HG02588 (cell line): ENCODE measurements around the gene KLK10.

Experiments used
- ATAC-seq: cut with Tn5 transposase; IDR thresholded peaks from one replicate; pipeline ENCODE4 v1.9.1; 2021; ENCODE audit warnings: mild to moderate bottlenecking, moderate library complexity; ENCODE audit not compliant: unreplicated experiment

KLK10 gene, protein sequence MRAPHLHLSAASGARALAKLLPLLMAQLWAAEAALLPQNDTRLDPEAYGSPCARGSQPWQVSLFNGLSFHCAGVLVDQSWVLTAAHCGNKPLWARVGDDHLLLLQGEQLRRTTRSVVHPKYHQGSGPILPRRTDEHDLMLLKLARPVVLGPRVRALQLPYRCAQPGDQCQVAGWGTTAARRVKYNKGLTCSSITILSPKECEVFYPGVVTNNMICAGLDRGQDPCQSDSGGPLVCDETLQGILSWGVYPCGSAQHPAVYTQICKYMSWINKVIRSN

DNA sequence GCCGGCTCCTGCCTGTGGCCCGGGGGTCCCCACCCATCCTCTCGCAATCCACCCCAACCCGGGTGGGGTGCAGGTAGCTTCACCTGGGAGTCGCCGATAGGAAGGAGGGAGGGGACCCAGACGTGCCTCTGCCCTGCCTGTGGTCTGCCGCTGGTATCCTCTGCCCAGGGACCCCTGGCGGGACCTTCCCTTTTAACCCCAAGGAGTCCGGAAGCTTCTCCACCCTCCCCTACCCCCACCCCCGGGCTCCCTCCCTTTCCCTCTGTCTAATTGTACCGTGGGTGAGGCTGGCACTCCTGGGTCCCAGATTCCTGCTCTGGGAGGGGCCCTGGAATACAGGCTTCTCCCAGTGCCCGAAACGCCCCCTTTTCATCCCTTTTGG lies at the start of gene KLK10:
Gene KLK10, minus strand, starts transcription at position 166 of the 382 bp plus-strand sequence. CDS start 579 bp downstream, outside the sequence.
- ATAC-seq, result no peak

DNA sequence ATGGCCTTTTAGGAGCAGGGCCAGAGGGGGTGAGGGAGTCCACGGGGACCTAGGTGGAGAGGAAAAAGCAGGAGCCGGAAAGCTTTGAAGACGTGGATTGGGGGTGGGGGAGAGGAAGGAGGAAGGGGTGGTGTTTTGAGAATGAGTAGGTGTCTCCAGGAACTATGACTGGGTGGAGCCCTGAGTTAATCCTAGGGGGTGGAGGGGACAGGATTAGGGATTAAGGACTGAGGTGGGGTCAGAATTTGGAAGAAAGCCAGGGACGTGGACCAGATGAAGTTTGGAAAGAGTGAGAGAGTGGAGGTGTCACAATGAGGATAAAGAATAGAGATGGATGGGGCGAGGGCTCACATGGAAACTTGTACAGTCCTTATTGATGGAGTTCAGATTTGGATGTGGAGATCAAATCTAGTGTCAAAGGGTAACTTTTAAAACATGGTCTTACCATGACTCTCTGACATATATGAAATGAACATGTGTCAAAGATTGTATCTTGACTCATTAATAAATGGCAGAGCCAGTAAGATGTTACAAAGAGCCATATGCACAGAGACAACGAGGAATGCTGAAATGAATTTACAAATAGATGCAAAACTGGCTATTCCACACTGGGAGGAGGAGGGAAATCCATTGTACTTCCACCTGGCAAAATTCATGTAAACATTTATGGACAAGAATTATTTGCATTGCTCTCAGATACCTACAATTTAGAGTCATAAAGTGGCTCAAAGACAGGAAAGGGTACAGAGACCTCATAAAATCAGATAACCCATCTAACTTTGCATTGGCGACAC lies 47.1 kb upstream of the KLK10 start:
- no peak for ATAC-seq

DNA sequence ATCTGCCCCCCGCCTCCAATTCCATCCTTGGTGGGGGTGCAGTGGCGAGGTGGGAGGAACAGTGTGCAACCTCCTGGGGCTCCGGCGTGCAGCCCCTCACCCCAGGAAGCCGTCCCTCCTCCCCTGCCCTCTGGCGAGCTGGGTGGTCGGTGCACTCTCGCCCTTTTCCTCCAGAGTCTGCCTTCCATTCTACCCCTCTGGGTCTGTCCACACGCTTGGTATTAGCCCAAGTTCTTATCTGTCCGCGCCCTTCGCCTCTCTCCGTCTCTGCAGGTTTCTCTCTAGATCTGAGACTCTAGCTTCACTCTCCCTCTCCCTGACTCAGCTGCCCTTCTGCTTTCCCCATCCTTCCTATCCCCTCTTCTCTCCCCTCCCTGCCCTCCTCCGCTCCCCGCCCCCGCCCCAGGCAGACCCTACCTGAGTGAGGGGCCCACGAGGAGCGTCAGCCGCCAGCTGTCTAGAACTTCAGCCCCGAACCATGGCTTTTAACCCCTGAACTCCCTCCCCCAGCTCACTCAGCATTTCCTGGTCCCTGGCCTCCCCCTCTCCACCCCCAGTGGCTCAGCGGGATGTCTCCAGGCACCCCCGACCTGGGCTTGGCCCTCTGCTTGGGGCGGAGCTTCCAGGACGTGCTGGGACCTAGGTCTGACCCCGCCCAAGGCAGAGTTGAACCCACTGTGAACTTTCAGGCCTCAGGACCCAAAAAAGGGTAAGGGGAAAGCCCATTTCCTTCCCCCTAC lies 45.9 kb upstream of the KLK10 start:
- ATAC-seq, result no peak

DNA sequence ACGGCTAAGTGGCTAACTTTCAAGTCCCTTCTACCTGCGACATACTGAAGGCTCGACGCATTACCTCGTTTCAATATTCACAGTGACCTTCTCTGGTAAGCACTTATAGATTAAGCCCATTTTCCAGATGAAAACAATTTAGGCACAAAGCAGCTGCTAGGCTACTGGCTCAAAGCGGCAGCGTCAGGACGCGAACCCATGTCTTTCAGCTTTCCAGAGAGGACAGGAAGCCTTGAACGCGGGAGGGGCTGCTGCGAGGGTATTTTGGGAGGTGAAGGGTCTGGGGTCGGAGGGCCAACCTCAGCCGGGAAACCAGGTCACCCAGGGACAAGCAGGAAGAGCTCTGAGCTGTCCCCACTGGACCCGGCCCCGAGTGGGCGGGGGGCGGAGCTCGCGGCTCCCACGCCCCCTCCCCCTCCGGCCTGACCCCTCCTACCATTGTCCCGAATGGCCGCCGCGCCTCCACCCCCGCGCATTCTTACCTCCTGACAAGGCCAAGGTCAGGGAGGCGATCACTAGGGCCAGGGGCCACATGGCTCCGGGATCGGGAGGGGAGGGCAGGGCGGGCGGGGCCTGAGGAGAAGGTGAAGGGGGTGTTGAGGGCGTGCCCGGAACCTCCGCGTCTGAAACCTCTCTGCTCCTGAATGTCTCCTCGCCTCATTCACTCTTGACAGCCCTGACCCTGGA lies 45.2 kb upstream of the KLK10 start, which contains the start of gene KLK13:
Gene KLK13, minus strand, starts transcription at position 559 of the 687 bp plus-strand sequence. Its CDS starts 25 bp downstream, at position 534.
- ATAC-seq, result no peak

DNA sequence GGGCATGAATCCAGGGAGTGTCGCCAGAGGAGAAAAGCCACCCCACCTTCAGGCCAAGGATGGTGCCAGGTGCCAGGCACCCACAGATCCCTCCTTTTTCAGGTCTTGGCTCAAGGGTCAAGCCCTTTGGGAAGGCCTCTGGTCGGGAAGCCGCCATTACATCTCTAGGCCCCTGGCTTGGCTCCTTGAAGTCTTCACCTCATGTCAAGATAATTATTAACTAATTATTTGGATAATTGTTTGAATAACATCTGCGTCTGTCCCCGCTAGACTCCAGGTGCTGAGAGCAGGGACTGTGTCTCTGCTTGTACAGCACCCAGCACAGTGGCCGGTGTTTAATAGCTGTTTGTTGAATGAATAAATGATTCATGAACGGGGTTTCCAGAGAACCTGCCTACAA lies 44.2 kb upstream of the KLK10 start:
- no peak for ATAC-seq

DNA sequence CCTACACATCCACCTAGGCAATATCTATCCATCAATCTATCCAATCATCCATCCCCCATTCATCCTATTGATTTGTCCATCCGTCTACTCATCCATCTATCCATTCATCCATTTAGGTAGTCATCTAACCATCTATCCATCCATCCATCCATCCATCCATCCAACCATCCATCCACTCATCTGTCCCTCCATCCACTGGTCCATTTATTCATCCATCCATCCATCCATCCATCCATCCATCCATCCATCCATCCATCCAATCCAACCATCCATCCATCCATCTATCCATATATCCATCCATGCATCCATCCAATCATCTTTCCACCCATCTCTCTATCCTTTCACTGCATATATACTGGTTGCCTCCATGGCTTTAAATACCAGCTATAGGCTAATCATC lies 41.5 kb upstream of the KLK10 start:
- no peak for ATAC-seq

DNA sequence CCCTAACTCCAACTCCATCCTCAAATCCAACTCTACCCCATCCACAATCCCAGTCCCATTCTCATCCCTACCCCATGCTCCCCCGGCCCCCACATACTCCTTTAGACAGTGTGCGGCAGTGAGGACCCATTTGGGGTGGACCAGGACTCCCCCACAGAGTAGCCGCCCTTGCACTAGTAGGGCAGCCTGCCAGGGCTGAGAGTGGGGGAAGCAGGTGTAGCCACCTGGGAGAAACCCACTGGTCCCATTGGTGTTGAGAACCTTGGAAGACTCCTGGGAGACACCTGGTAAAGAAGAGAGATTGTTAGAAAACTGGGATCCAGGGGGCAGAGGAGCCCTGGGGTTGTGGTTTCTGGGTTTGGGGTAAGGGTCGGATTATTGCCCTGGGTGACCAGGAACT lies 40.8 kb upstream of the KLK10 start:
- no peak for ATAC-seq

DNA sequence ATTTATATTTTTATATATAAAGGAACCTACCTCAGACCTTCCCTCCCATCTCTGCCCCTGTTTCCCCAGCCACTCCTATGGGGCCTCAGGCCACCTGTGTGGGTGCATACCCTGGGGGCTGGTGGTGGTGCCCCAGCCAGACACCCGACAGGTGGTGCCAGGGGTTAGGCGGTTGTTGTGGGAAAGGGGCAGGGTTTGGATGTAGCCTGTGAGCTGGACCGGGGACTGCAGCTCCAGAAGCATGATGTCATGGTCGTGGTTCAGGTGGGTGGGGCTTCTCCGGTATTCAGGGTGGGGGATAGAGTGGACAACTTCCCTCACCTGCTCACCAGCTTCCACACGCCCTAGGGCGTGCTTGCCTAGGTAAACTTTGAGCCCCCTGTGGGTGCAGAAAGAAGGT lies 40.2 kb upstream of the KLK10 start:
- no peak for ATAC-seq

DNA sequence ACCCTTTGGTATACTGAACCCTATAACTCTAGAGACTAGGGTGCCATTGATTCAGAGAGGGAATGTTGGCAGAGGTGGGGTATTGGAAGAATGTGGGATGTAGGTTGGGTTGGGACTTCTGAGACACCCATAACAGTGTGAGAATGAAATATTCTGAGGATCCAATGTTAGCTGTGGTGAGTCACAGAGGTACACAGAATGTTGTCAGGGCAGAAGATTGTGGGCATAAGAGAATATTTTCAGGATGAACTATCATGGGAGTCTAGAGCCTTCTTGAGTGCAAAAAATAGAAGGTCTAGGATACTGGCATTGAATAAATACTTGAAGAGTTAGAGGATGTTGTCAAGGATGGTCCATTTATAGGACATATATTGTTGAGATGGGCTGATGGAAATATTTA lies 36.4 kb upstream of the KLK10 start:
- ATAC-seq, result no peak

DNA sequence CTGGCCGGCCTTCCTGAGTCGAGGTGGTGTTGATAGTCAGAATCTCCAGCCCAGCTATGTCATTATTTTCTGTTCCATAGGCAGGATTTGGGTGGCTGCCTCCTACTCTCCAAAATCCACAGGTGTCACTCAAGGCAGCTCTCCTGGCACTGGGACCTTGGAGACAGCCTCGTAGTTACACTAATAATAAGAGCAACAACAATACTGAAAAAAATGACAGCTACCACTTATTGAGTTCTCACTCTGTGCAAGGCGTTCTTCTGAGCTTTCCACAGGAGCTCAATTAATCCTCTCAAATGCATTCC lies 27.5 kb upstream of the KLK10 start:
- no peak for ATAC-seq

DNA sequence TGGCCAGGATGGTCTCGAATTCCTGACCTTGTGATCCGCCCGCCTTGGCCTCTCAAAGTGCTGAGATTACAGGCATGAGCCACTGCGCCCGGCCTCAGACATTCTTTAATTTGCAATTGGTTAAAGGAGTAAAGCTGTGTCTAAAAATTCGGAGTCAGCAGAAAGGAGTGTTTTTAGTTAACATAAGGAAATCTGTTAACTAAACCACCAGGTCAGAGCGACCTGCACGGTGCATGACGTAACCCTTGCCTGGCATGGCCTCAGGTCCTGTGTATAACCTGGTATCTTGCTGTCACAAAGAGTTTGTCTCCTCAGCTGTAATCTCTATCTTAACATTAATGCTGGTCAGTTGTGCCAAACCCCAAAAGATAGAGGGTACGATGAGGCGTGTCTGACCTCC lies 24.8 kb upstream of the KLK10 start:
- no peak for ATAC-seq

DNA sequence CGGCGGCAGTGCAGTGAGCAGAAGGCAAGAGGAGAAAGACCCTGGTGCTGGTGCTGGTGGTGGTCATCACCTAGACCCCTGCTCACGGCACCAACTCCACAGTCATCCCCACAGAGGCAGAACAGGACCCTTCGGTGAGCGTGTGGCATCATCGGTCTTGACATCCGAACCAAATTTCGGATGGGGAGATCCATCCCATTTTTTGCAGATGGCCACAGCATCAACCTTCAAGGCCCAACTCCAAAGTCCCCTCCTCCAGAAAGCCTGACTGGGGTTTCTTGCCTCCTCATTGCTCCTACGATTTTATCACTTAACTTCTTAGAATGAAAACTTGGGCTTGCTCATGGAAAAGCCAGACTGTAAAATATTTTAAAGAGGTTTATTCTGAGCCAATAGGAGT lies 24.0 kb upstream of the KLK10 start:
- no peak for ATAC-seq

DNA sequence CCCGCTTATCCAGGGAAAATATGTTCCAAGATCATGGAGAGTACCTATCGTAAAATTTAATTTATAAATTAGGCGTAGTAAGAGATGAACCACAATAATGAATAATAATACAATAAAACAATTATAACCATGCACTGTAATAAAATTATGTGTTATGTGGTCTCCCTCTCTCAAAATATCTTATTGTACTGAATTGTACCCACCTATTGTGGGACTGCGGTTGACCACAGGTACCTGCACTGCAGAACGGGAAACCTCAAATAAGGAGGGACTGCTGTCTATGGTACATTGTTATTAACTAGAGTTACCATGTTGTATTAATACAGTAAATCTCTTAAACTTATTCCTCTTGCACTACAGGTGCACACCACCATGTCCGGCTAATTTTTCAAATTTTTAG lies 20.6 kb upstream of the KLK10 start:
- no peak for ATAC-seq

DNA sequence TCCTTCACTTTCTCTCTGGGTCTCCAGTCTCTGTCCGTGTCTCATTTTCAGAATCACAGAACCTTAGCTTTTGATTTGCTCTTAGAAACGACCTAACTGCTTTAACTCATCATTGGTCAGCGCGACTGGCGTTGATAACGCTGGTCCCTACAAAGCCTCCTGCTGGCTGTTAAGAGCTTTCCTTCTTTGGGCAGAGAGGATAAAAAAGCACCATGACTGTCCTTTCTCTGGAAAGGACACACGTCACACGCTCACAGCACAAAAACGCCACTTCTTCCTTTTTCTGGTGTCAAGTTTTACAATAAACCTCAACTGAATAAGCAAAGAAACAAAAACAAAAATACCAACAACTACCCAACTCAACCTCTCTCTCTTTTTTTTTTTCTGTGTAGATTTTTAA lies 17.0 kb upstream of the KLK10 start:
- ATAC-seq, result no peak

DNA sequence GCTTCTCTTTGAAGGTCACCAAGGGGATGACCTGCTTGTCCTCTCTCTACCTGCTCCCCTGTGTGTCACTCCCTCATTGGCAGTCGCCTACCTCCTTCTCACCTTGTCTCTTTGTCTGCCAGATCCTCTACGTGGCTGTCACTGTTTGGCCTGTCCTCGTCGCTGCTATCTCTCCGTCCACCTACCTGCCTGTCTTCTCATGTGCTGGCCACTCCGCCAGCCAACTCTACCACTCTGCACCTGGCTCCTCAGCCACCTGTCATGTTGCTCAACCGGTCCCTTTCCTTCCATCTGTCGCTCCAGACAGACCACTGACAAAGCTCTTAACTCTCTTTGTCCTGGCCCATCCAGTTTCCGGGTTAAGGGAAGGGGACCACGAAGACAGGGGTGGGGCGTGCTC lies 15.2 kb upstream of the KLK10 start, which contains the start of gene KLK12:
Gene KLK12, minus strand, starts transcription at position 299 of the 400 bp plus-strand sequence. CDS start 381 bp downstream, outside the sequence.
- ATAC-seq, result no peak

DNA sequence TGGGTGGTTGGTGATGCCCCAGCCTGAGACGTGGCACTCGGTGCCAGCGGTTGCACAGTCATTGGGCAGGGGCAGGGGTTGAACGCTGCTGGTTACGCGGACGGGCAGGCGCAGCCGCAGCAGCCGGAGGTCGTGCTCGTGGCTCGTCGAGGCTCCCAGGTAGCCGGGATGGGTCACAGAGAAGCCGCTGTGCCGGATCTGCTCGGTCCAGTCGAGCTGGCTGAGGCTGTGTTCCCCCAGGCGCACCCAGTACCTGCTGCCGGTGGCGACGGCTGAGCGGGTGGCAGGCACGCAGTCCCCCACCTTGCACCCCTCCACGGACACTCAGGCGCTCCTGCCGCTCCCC lies 12.3 kb upstream of the KLK10 start:
- ATAC-seq, result no peak

DNA sequence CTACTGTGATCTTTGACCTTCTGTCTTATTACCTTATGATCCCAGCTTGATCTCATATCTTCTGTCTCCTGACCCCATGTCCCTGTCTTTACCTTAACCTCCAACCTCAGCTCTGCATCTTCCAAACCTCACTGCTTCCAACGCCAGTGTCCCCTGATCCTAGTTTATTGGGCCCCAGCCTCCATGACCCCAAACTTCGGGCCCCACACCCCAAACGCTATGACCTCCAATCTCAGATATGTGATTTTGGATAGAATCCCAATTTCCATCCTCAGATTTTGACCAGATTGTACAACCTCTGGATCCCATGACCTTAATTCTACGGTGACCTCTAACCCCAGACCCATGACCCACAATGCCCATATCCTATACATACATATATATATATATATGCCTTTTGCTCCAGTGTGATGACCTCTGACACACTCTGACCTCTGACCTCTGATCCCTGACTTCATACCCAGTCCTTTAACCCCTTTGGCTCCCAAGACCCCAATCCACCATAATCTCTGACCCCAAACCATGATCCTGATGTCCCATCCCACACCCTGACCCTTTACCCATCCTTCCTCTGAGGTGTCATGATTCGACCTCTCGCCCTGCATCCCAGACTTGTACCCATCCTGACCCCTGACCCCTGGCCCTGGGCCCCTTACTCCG lies 11.8 kb upstream of the KLK10 start:
- no peak for ATAC-seq

DNA sequence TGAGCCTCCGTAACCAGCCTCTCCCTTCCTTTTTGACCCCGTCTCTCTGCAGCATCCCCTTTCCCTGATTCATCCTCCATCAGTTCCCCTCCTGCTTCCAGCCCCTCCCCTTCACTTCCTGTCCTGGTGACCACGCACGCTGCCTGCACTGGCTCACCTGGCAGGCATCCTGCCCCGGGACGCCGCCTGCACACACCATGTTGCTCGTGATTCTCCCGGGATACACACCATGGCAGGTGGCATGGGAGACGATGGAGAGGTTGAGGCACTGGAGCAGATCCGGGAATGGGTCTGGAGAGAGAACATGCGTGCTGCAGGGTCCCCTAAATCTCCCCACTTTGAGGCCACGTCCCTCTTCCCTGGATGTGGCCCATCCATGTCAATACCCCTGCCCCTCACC lies 11.1 kb upstream of the KLK10 start:
- ATAC-seq, result no peak

DNA sequence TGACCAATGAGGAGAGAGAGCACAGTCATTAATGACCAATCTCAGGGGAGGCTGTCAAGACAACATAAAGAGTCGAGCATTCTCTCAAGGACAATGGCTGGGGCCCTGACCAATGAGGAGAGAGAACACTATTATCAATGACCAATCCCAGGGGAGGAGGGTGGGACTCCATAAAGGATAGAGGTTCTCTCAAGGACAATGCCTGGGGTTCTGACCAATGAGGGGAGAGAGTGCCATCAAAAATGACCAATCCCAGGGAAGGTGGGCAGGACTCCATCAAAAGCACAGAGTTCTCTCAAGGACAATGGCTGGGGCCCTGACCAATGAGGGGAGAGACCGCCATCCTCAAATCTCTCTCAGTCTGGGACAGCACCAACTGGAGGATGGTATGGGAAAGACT lies 10.2 kb upstream of the KLK10 start:
- no peak for ATAC-seq

DNA sequence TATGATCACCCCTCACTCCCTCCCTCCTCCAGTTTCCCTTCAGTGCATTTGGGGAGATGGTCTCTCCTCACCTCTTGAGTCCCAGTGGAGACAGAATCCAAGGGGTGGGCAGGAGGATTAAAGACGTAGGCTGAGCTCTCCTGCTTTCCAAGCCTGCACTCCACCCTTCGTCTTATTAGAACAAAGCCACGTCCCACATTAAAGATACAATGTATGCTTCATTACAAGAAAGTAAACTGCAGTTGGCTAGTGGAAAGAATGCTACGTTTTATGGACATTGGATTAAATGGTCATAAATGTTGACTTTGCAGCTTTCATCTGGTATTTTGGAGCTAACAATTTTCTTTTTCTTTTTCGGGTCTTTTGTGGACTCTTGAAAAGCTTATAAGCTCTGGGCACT lies 8.4 kb upstream of the KLK10 start:
- no peak for ATAC-seq
